NCI-H1105 (cell line): ENCODE data around the gene FCHSD2.
"Not testable (repeated sequence)": the region's sequence is repeated elsewhere in the genome, so short reads cannot be mapped to it uniquely, and the experiment has no call there.

Experiments used
- DNase-seq: peaks from one replicate; lab custom pipeline; 2025; lab: John Stamatoyannopoulos, UW

FCHSD2 gene

DNA sequence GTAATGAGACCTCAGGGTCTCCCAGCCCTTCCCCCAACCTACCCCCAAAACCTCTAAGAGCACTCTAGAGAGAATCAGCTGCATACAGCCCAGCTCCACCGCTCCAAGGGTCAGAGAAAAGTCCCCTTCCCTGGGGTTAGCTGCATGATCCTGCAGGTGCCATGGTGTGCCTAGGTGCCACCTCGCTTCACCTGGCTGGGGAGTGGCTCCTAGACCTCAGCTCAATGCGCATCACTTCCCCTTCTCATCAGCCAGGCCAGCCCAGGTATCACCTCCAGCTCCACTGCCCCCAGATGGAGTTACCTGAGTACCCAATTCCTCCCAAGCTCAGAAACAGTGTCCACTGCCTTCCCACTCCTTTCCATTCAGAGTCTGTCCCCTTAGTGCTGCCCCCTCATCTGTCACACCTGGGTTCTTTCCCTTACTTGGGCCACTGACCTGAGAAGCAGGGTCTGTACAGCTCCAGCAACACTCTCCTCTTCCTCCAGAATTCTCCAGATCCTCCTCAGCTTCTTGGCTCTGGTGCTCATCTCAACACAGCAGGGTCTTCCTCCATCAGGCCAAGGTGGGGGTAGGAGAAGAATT lies 349.6 kb downstream of the FCHSD2 start:
- no peak for DNase-seq

DNA sequence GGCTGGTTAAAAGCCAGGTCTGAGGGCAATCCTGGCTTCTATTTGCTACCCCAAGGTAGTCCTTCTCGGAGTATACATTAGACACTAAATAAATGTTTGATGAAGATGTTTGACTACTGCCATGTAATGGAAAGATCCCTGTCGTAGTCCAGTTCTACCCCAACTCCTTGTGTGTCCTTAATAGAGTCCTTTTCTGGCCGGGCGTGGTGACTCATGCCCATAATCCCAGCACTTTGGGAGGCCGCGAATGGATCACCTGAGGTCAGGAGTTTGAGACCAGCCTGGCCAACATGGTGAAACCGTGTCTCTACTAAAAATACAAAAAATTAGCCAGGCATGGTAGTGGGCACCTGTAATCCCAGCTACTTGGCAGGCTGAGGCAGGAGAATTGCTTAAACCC lies 350.9 kb downstream of the FCHSD2 start:
- not testable (repeated sequence) for DNase-seq

DNA sequence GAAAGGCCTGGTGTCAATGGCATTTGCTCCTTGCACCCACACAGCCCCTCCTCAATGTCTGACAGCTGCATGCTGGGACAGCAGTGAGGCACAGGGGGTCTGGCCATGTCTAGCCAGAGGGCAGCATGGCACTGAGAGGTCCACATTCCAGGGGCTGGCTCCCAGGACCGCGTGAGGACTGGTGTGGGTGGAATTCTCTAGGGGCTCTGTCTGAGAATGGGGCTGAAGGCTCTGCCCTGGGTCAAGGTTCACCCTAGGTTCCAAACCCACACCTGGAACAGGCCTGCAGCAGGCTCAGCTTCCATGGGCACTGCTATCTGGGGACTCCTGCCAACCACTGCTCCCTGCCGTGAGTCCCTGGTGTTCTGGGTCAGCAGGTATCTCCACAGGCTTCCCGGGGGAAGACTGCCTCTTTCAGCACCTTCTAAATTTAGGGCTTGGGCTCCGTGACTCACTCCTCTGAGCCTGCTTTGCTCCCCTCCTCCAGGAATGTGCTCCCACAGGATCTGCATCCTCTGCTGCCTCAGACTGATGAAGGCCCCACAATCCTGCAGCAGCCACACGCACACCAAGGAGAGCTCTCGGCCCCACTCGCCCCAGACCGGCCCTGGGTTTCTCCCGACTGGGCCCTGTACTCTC lies 352.5 kb downstream of the FCHSD2 start:
- DNase-seq, result no peak

DNA sequence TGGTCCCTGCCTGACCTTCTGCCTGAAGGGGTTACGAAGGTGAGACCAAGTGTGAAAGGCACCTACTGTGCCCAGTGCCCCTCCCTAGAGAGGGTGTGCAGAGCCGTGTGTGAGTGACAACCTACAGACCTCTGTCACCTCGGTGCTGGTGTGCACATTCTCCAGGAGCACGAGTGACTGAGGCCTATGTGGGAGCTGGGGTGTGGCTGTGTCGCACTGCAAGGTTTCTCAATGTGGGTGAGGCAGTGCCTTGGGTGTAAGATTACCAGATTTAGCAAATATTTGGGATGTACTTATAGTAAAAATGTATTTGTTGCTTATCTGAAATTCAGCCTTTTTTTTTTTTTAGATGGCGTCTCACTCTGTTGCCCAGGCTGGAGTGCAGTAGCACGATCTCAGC lies 353.9 kb downstream of the FCHSD2 start:
- no peak for DNase-seq

DNA sequence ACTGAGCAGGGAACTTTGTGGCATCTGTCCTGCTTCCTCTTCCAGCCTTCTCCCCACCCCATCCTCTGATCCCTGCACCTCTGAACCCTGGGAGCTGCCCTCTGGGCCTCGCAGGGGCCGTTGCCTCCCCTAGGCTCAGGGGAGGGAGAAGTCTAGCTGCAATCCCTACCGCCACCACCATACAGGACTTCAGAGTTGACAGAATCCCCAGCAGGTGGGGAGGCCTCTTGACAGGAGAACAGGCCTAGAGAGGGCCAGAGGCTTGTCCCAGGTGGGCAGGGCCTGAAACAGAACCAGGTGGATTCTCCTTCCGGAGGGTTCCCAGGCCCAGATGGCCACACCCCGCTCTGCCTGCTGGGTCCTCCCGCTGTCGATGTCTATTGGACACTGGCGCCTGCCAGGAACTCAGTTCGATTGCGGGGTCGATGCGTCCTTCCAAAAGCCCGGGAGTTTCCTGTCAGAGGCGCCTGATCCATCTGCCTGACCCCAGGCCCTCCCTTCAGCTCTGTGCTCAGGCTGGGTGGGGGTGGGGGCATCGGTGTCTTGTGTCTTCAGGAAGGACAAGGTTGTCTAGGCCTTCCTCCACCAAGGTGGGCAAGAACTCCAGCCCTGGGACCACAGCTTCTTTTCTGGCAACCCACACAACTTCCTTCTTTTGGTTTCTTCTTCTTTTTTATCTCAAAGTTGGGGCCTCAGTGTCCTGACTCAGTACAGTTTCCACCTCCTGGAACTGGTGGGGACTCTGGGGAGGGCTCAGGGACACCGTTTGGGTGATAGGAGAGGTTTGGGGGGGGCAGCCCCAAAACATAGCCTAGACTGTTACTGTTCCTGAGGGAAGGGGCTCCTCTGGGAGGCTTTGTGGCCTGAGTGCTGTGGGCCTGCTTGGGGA lies 354.7 kb downstream of the FCHSD2 start:
- DNase-seq, result no peak
